Measurements from ENCODE around the gene PRPF39. TPM values are rescaled to one million over a fixed set of nuclear protein-coding genes. Genes with fewer than 3 reads are reported as not detected.
"Not testable (repeated sequence)": the region's sequence is repeated elsewhere in the genome, so short reads cannot be mapped to it uniquely, and the experiment has no call there.

The PRPF39 gene
- total and polyA plus RNA-seq, 2 donors from 2014 or later: 15.4 to 35.6 TPM

- Histone ChIP-seq H3K36me3 (ENCODE audit: control insufficient read depth in 2 of 3, insufficient read depth in 3 of 3, low read length in 3 of 3) (peaks cover 0 to 5% (median 2%) of the 10 kb centered on the region in 3 donors), H3K4me3 (ENCODE audit: low read length in 3 of 3) (no peak overlapping the region), H3K27ac (ENCODE audit: low read depth in 2 of 2, low read length in 2 of 2) (no peak overlapping the region), H3K4me1 (ENCODE audit: control insufficient read depth in 2 of 3, insufficient read depth in 2 of 3, low read depth in 1 of 3, low read length in 3 of 3) (no peaks in the 10 kb centered on the region), H3K9me3 (ENCODE audit: control insufficient read depth in 2 of 3, insufficient read depth in 1 of 3, low read length in 3 of 3) (no peaks in the 10 kb centered on the region), H3K27me3 (ENCODE audit: control insufficient read depth, insufficient read depth, low read length) (no peaks in the 10 kb centered on the region), H3K9ac (ENCODE audit: low read length in 3 of 3) (no peak overlapping the region)
- no peak for TF ChIP-seq CTCF (IDR thresholded peaks at IDR 0.05; ENCODE audit: borderline replicate concordance, extremely low read depth, insufficient read depth)
- intact Hi-C loops (cut with DNase I): no loop called here
- no peak for DNase-seq
- FAIRE-seq: no peak
Observed at GRCh38 chr14:45072126-45072525, 11.8 kb upstream of the PRPF39 start.

- intact Hi-C loops (cut with DNase I): no loop called here
- Histone ChIP-seq H3K4me1 (ENCODE audit: control insufficient read depth in 2 of 3, insufficient read depth in 2 of 3, low read depth in 1 of 3, low read length in 3 of 3) (no peaks in the 10 kb centered on the region), H3K9ac (ENCODE audit: low read length in 3 of 3) (no peak overlapping the region), H3K36me3 (ENCODE audit: control insufficient read depth in 2 of 3, insufficient read depth in 3 of 3, low read length in 3 of 3) (peaks cover 0 to 5% (median 2%) of the 10 kb centered on the region in 3 donors), H3K27me3 (ENCODE audit: control insufficient read depth, insufficient read depth, low read length) (no peaks in the 10 kb centered on the region), H3K27ac (ENCODE audit: low read depth in 2 of 2, low read length in 2 of 2) (no peak overlapping the region), H3K4me3 (ENCODE audit: low read length in 3 of 3) (no peak overlapping the region), H3K9me3 (ENCODE audit: control insufficient read depth in 2 of 3, insufficient read depth in 1 of 3, low read length in 3 of 3) (no peaks in the 10 kb centered on the region)
- FAIRE-seq: no peak
- DNase-seq: no peak
- TF ChIP-seq CTCF (IDR thresholded peaks at IDR 0.05; ENCODE audit: borderline replicate concordance, extremely low read depth, insufficient read depth): no peak
Observed at GRCh38 chr14:45073231-45073879, 10.6 kb upstream of the PRPF39 start.

- H3K27ac ChIP-seq (ENCODE audit: low read depth in 2 of 2, low read length in 2 of 2): no peak overlapping the region
- TF ChIP-seq CTCF (IDR thresholded peaks at IDR 0.05; ENCODE audit: borderline replicate concordance, extremely low read depth, insufficient read depth): no peak
- H3K4me3 ChIP-seq (ENCODE audit: low read length in 3 of 3): no peak overlapping the region
- peaks cover 0 to 2% (median 0%) of the 10 kb centered on the region in 3 donors for H3K4me1 ChIP-seq (ENCODE audit: control insufficient read depth in 2 of 3, insufficient read depth in 2 of 3, low read depth in 1 of 3, low read length in 3 of 3)
- FAIRE-seq (no peak), DNase-seq (no peak)
- no peaks in the 10 kb centered on the region for H3K27me3 ChIP-seq (ENCODE audit: control insufficient read depth, insufficient read depth, low read length)
- intact Hi-C loops (cut with DNase I): no loop called here
- H3K36me3 ChIP-seq (ENCODE audit: control insufficient read depth in 2 of 3, insufficient read depth in 3 of 3, low read length in 3 of 3): peaks cover 0 to 3% (median 0%) of the 10 kb centered on the region in 3 donors
- no peak overlapping the region for H3K9ac ChIP-seq (ENCODE audit: low read length in 3 of 3)
- no peaks in the 10 kb centered on the region for H3K9me3 ChIP-seq (ENCODE audit: control insufficient read depth in 2 of 3, insufficient read depth in 1 of 3, low read length in 3 of 3)
Observed at GRCh38 chr14:45078323-45078722, 5.6 kb upstream of the PRPF39 start.

- H3K36me3 ChIP-seq (ENCODE audit: control insufficient read depth in 2 of 3, insufficient read depth in 3 of 3, low read length in 3 of 3); H3K9ac ChIP-seq (ENCODE audit: low read length in 3 of 3); H3K4me1 ChIP-seq (ENCODE audit: control insufficient read depth in 2 of 3, insufficient read depth in 2 of 3, low read depth in 1 of 3, low read length in 3 of 3); H3K4me3 ChIP-seq (ENCODE audit: low read length in 3 of 3); H3K27ac ChIP-seq (ENCODE audit: low read depth in 2 of 2, low read length in 2 of 2); H3K27me3 ChIP-seq (ENCODE audit: control insufficient read depth, insufficient read depth, low read length); FAIRE-seq; intact Hi-C loops (cut with DNase I); H3K9me3 ChIP-seq (ENCODE audit: control insufficient read depth in 2 of 3, insufficient read depth in 1 of 3, low read length in 3 of 3); DNase-seq: not testable (repeated sequence)
Observed at GRCh38 chr14:45080416-45080968, 3.4 kb upstream of the PRPF39 start.

DNA sequence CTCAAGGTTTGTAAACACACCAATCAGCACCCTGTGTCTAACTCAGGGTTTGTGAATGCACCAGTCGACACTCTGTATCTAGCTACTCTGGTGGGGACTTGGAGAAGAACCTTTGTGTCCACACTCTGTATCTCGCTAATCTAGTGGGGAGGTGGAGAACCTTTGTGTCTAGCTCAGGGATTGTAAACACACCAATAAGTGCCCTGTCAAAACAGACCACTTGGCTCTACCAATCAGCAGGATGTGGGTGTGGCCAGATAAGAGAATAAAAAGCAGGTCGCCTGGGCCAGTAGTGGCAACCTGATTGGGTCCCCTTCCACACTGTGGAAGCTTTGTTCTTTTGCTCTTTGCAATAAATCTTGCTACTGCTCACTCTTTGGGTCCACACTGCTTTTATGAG is 2.8 kb upstream of the PRPF39 start:
- DNase-seq; H3K9ac ChIP-seq (ENCODE audit: low read length in 3 of 3); H3K36me3 ChIP-seq (ENCODE audit: control insufficient read depth in 2 of 3, insufficient read depth in 3 of 3, low read length in 3 of 3); intact Hi-C loops (cut with DNase I); H3K4me3 ChIP-seq (ENCODE audit: low read length in 3 of 3); FAIRE-seq; H3K9me3 ChIP-seq (ENCODE audit: control insufficient read depth in 2 of 3, insufficient read depth in 1 of 3, low read length in 3 of 3); H3K27me3 ChIP-seq (ENCODE audit: control insufficient read depth, insufficient read depth, low read length); H3K27ac ChIP-seq (ENCODE audit: low read depth in 2 of 2, low read length in 2 of 2): not testable (repeated sequence)
- peaks cover 0 to 10% (median 6%) of the 10 kb centered on the region in 3 donors for H3K4me1 ChIP-seq (ENCODE audit: control insufficient read depth in 2 of 3, insufficient read depth in 2 of 3, low read depth in 1 of 3, low read length in 3 of 3)
